Muscle layer of duodenum (tissue), 2 donors: ENCODE data around the gene USP27X.

ENCODE experiments used
- H3K27ac ChIP-seq: one replicate; pipeline ENCODE4 v1.7.0; 2013; ENCODE audit warnings: mild to moderate bottlenecking, low read length
- H3K27me3 ChIP-seq: one replicate; pipeline ENCODE4 v1.7.0; 2013; ENCODE audit warnings: low read depth, mild to moderate bottlenecking, control low read depth, low read length
- H3K36me3 ChIP-seq, 2 donors: one replicate each; pipeline ENCODE4 v1.7.0; 2013; ENCODE audit warnings: low read length in 2 of 2, control low read depth in 1 of 2, mild to moderate bottlenecking in 1 of 2; ENCODE audit not compliant: insufficient read depth in 2 of 2, control insufficient read depth in 1 of 2
- H3K4me1 ChIP-seq, 2 donors: one replicate each; pipeline ENCODE4 v1.7.0; 2013; ENCODE audit warnings: low read length in 2 of 2, mild to moderate bottlenecking in 2 of 2, control low read depth in 1 of 2, moderate library complexity in 1 of 2; ENCODE audit not compliant: insufficient read depth in 2 of 2, control insufficient read depth in 1 of 2
- H3K4me3 ChIP-seq, 2 donors: one replicate each; pipeline ENCODE4 v1.7.0; 2013; ENCODE audit warnings: low read length in 2 of 2, low read depth in 1 of 2, mild to moderate bottlenecking in 1 of 2
- H3K9me3 ChIP-seq, 2 donors: one replicate each; pipeline ENCODE4 v1.7.0; 2013; ENCODE audit warnings: low read length in 2 of 2, control low read depth in 1 of 2, mild to moderate bottlenecking in 1 of 2; ENCODE audit not compliant: control insufficient read depth in 1 of 2
- donor health status: healthy.

The USP27X gene

DNA sequence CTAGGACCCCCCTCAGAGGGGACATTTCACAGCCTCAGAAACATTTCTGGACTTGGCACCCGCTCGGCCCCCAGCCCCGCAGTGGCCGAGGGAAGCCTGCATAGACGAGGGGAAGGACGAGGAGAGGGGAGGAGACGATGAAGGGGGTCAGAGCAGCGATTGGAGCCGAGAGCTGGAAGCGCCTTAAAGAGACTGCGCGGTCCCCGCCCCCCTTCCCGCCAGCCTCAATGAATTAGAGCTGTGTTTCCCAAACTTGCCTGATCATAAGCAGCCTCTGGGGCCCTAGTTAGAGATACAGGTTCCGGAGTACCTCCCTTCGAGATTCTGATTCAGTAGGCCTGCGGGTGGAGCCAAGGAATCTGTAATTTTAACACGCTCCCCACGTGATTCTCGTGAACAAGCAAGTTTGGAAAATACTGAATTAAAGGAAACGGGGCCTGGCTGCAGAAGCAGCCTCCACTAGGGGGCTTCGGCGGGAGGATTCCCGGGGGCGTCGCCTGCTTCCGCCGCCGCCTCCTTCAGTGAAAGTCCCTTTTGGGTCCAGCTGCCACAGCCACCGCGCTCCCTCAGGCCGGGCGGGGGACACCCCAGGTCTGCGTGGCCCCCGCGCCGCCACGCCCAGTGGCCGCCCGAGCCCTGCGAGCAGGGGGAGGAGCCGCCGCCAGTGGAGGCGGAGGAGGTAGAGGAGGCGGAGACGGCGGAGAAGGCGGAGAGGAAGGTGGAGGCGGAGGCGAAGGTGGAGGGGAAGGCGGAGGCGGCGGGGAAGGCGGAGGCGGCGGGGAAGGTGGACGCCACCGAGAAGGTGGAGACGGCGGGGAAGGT lies at the start of gene USP27X:
Gene USP27X (plus strand): TSS at position 651 of the 822 bp plus-strand sequence. CDS start 824 bp downstream, outside the sequence.
- Histone ChIP-seq H3K36me3 (no peaks in the 10 kb centered on the region), H3K9me3 (no peaks in the 10 kb centered on the region), H3K27me3 (no peaks in the 10 kb centered on the region), H3K4me3 (peak within 1 kb of the TSS; percentile 56 to 63), H3K4me1 (peaks cover 0 to 28% of the 10 kb centered on the region in 2 donors), H3K27ac (no peak within 1 kb of the TSS)

GRCh38 chrX:49838374-49838773 lies 40.9 kb upstream of the USP27X start:
- Histone ChIP-seq H3K9me3 (no peaks in the 10 kb centered on the region), H3K36me3 (no peaks in the 10 kb centered on the region), H3K27ac (no peak overlapping the region), H3K27me3 (no peaks in the 10 kb centered on the region), H3K4me3 (no peak overlapping the region), H3K4me1 (peaks cover 0 to 3% of the 10 kb centered on the region in 2 donors)

- Histone ChIP-seq H3K27me3 (no peaks in the 10 kb centered on the region), H3K4me3 (no peak overlapping the region), H3K9me3 (no peaks in the 10 kb centered on the region), H3K27ac (no peak overlapping the region), H3K36me3 (no peaks in the 10 kb centered on the region), H3K4me1 (peaks cover 0 to 3% of the 10 kb centered on the region in 2 donors)
Measured at GRCh38 chrX:49840679-49841078, 38.6 kb upstream of the USP27X start.

DNA sequence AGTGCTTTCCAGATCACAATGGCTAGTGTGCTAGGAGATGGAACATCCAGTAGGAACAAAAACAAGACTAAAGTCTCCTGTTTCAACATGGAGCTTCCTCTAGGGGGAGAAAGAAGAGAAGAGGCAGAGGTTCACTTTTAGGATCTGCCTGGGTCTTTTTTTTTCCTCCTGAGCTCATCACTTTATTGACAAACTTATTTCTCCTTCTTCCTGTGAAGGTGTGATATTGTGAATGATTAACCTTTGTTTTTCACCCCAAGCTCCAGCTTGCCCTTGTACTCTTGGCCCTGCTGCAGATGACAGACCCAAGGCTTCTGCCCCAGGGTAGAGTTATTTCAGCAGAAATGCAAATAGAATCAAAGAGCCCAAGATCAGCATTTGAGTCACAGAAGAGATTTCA lies 36.7 kb upstream of the USP27X start:
- H3K27ac ChIP-seq, result no peak overlapping the region
- no peaks in the 10 kb centered on the region for H3K27me3 ChIP-seq
- no peaks in the 10 kb centered on the region for H3K36me3 ChIP-seq
- no peak overlapping the region for H3K4me3 ChIP-seq
- peaks cover 0 to 3% of the 10 kb centered on the region in 2 donors for H3K4me1 ChIP-seq
- no peaks in the 10 kb centered on the region for H3K9me3 ChIP-seq

GRCh38 chrX:49844611-49845010 lies 34.7 kb upstream of the USP27X start:
- Histone ChIP-seq H3K27me3 (no peaks in the 10 kb centered on the region), H3K27ac (no peak overlapping the region), H3K4me1 (peaks cover 0 to 3% of the 10 kb centered on the region in 2 donors), H3K9me3 (no peaks in the 10 kb centered on the region), H3K36me3 (no peaks in the 10 kb centered on the region), H3K4me3 (no peak overlapping the region)

DNA sequence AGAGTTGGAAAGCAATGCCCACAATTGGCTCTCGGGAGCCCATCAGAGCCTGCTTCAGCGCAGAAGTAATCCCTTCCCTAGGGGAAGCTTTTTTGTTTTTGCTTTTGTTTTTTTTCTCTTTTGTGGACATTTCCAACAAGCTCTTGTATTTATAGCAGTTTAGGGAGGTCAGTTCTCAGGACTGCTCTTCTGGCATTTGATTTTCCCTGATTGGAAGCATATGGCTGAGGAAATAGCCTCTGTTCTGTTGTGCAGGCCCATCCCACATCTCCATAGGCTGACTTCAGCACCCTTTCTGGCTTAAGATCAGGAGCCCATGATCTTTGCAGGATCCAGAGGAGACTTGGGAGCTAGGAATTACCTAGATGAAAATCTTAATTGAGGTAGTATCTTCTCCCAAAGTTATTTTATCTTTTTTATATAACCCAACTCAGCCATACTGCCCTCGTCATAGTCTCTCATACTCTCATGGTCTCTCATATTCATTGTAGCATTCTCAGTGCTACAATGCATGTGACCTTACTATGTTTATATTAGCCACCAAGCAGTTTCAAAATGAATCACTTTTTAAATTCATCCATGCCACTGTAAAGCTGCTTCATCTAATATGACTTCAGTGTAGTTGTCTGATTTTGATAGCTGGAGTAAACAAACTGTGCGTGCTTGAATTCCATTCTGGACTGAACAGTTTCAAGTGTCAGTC lies 33.4 kb upstream of the USP27X start:
- H3K27ac ChIP-seq, result no peak overlapping the region
- no peaks in the 10 kb centered on the region for H3K36me3 ChIP-seq
- H3K27me3 ChIP-seq, result no peaks in the 10 kb centered on the region
- H3K9me3 ChIP-seq, result no peaks in the 10 kb centered on the region
- H3K4me1 ChIP-seq, result peaks cover 0 to under 1% of the 10 kb centered on the region in 2 donors
- no peak overlapping the region for H3K4me3 ChIP-seq

DNA sequence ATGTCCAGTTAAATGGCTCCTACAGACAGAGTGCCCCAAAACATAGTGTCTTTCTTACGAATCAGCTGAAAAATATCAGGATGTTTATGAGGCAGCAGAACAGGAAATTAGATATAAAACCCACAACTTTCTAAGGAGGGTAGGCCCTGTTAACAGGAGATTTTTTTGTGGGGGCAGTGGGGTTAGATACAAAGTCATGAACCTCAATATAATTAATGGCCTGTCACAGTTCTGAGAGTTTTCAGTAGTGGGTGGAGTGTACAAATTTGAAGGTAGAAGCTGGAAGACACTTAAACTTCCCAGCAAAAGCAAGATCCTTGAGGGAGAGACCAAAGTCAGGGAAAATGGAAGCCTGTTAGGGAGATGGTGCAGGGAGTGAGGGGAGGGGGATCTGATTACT lies 32.8 kb upstream of the USP27X start:
- no peaks in the 10 kb centered on the region for H3K36me3 ChIP-seq
- no peak overlapping the region for H3K27ac ChIP-seq
- H3K27me3 ChIP-seq, result no peaks in the 10 kb centered on the region
- no peaks in the 10 kb centered on the region for H3K4me1 ChIP-seq
- no peak overlapping the region for H3K4me3 ChIP-seq
- no peaks in the 10 kb centered on the region for H3K9me3 ChIP-seq

GRCh38 chrX:49848275-49848674 lies 31.0 kb upstream of the USP27X start:
- Histone ChIP-seq H3K9me3 (no peaks in the 10 kb centered on the region), H3K27ac (no peak overlapping the region), H3K27me3 (no peaks in the 10 kb centered on the region), H3K4me3 (no peak overlapping the region), H3K36me3 (no peaks in the 10 kb centered on the region), H3K4me1 (no peaks in the 10 kb centered on the region)

- H3K27ac ChIP-seq, result no peak overlapping the region
- no peaks in the 10 kb centered on the region for H3K4me1 ChIP-seq
- H3K4me3 ChIP-seq, result no peak overlapping the region
- no peaks in the 10 kb centered on the region for H3K27me3 ChIP-seq
- H3K9me3 ChIP-seq, result peaks cover 0 to under 1% of the 10 kb centered on the region in 2 donors
- no peaks in the 10 kb centered on the region for H3K36me3 ChIP-seq
Measured at GRCh38 chrX:49850028-49850427, 29.3 kb upstream of the USP27X start.

GRCh38 chrX:49853661-49854060 lies 25.6 kb upstream of the USP27X start:
- Histone ChIP-seq H3K27ac (no peak overlapping the region), H3K4me3 (no peak overlapping the region), H3K4me1 (no peaks in the 10 kb centered on the region), H3K36me3 (no peaks in the 10 kb centered on the region), H3K9me3 (peaks cover 0 to 2% of the 10 kb centered on the region in 2 donors), H3K27me3 (no peaks in the 10 kb centered on the region)

DNA sequence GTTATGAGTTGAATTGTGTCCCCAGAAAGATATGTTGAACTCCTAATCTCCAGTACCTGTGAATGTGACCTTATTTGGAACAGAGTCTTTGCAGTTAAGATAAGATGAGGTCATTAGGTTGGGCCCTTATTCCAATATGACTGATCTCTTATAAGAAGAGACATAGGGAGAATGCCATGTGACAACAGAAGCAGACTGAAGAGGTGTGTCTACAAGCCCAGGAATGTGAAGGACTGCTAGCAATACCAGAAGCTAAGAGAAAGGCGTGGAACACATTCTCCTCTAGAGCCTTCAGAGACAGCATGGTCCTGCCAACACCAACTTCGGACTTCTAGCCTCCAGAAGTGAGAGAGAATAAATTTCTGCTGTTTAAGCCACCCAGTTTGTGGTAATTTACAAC lies 22.5 kb upstream of the USP27X start:
- peaks cover 0 to 2% of the 10 kb centered on the region in 2 donors for H3K9me3 ChIP-seq
- no peaks in the 10 kb centered on the region for H3K27me3 ChIP-seq
- no peak overlapping the region for H3K27ac ChIP-seq
- no peaks in the 10 kb centered on the region for H3K4me1 ChIP-seq
- no peaks in the 10 kb centered on the region for H3K36me3 ChIP-seq
- no peak overlapping the region for H3K4me3 ChIP-seq
